NB4 (cell line): ENCODE data around the gene SUPV3L1.

ENCODE experiments used
- MYC ChIP-seq: IDR thresholded peaks from 2 replicates; pipeline ENCODE4 v1.6.1; 2011; ENCODE audit warnings: low read depth, low read length
- POLR2A ChIP-seq: IDR thresholded peaks from 2 replicates; pipeline ENCODE4 v1.6.1; 2011; ENCODE audit warnings: mild to moderate bottlenecking; ENCODE audit not compliant: insufficient read length; ENCODE audit errors: extremely low read depth
- TF ChIP-seq, protein P1 (sequence below): IDR thresholded peaks from one replicate; pipeline ENCODE4 v1.5.1; 2012; ENCODE audit warnings: low read depth, low read length
- TF ChIP-seq, protein P2 (sequence below): IDR thresholded peaks from 2 replicates; pipeline ENCODE4 v1.6.1; 2011; ENCODE audit warnings: low read depth, low read length

DNA sequence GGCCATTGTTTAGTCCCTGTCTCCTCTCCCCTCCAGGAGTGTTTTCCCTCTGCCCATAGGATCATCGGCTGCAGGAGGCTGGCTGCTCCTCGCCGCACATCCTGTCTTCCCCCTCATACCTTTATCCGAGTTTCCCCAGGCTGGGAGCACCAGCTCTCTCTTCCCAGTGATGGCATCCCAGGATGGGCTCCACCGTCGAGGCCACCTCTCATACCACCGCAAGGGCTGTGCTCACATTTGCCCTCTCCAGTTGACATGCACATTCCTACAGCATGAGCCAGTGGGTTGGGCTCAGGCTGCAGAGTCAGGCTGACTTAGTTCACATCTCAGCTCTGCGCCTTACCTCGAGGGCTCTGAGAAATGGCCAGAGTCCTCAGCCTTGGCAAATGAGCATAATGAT is 52.2 kb downstream of the SUPV3L1 start:
- TF ChIP-seq, protein P1, sequence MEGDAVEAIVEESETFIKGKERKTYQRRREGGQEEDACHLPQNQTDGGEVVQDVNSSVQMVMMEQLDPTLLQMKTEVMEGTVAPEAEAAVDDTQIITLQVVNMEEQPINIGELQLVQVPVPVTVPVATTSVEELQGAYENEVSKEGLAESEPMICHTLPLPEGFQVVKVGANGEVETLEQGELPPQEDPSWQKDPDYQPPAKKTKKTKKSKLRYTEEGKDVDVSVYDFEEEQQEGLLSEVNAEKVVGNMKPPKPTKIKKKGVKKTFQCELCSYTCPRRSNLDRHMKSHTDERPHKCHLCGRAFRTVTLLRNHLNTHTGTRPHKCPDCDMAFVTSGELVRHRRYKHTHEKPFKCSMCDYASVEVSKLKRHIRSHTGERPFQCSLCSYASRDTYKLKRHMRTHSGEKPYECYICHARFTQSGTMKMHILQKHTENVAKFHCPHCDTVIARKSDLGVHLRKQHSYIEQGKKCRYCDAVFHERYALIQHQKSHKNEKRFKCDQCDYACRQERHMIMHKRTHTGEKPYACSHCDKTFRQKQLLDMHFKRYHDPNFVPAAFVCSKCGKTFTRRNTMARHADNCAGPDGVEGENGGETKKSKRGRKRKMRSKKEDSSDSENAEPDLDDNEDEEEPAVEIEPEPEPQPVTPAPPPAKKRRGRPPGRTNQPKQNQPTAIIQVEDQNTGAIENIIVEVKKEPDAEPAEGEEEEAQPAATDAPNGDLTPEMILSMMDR: no peak
- TF ChIP-seq POLR2A (no peak), MYC (no peak)
- TF ChIP-seq, protein P2, sequence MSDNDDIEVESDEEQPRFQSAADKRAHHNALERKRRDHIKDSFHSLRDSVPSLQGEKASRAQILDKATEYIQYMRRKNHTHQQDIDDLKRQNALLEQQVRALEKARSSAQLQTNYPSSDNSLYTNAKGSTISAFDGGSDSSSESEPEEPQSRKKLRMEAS: no peak
